ENCODE data around the gene TTC9B. TPM values are rescaled to one million over a fixed set of nuclear protein-coding genes. Genes with fewer than 3 reads are reported as not detected.

The TTC9B gene
- not detected for total RNA-seq
- long read RNA-seq, partial matches to known transcripts, result 0 of 1 reads
- long read RNA-seq, other reads (novel, unspliced or antisense), result 0 of 1 reads

DNA sequence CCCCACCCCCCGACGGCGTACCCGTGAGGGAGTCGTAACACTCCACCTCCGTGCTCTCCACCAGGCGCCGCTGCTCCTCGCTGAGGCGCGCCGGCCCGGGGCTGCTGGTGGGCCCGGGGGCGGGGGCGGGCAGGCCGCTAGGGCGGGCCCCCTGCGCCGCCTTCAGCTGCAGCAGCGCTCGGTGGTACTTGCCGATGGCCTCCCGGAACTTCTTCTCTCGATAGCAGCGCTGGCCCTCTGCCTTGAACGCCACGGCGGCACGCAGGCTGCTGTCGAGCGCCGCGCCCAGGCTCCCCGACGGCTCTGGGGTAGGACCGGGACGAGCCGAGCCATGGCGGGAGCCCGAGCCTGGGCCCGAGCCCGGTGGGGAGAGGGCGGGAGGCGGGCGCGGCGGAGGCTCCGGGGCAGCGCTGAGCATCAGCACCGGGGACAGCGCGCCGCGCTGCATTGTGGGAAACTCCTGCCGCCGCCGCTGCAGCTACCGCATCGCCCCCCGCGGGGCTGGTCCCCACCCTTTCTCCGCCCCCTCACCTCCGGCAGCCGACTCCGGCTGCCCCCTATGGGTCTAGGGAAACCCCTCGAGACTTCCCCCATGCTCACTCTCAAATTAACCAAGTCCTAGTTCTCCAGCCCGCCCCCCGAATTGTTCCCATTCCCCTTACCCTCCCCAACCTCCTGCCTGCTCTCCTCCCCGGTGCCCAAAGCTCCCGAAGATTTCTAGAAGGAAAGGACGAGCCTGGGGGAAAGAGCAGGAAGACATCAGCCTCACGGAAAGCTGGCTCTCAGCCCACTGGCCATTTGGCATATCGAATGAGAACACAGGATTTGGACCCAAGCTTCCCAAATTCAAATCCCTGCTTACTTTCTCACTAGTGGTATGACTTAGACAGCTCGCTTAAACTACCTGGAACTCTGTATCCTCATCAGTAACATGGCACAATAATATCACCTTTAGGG, at the start of gene TTC9B:
TSS of gene TTC9B (minus strand) at position 451 of the 957 bp plus-strand sequence. CDS start at position 448, 3 bp downstream.
- Histone ChIP-seq H3K27ac (no peak within 1 kb of the TSS), H3K27me3 (ENCODE audit: low read depth) (peaks cover 39% of the 10 kb centered on the region), H3K4me1 (peaks cover 17% of the 10 kb centered on the region), H3K9me3 (no peaks in the 10 kb centered on the region), H3K4me3 (peak within 1 kb of the TSS; percentile 8), H3K36me3 (no peaks in the 10 kb centered on the region)
- no peak for ATAC-seq
- no peak for TF ChIP-seq CTCF (IDR thresholded peaks at IDR 0.05)
- DNase-seq, result no peak
- intact Hi-C loops (cut with DNase I), result no loop called here

DNA sequence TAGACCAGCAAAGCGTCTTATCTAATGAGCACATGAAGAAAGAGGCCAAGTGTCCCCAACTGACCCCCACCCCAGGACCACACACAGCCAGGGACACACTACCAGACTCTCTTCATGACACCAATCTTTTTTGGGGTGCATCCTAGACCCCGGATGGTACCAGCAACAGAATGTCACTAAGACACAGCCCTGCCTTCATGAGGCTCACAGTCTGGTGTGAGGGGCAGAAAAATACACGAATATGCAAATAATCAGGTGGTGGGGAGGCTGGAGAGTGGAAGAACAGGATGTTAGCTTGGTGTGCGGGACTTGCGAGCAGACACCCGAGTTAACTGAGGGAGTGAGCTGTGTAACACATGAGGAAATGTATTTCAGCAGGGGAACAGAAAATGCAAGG, 49.4 kb upstream of the TTC9B start:
- peaks cover 14% of the 10 kb centered on the region for H3K4me1 ChIP-seq

GRCh38 chr19:40266912-40267600, 48.9 kb upstream of the TTC9B start:
- DNase-seq, result no peak

More for the DNA sequence above, 49.4 kb upstream of the TTC9B start:
- no peak for TF ChIP-seq CTCF (IDR thresholded peaks at IDR 0.05)
- Histone ChIP-seq H3K9me3 (no peaks in the 10 kb centered on the region), H3K4me3 (no peak overlapping the region), H3K27ac (no peak overlapping the region), H3K36me3 (peaks cover 28% of the 10 kb centered on the region), H3K27me3 (ENCODE audit: low read depth) (no peaks in the 10 kb centered on the region)
- intact Hi-C loops (cut with DNase I), result no loop called here
- no peak for DNase-seq
- no peak for ATAC-seq

GRCh38 chr19:40266119-40266518, 47.9 kb upstream of the TTC9B start:
- TF ChIP-seq CTCF (IDR thresholded peaks at IDR 0.05), result no peak
- Histone ChIP-seq H3K4me1 (peaks cover 14% of the 10 kb centered on the region), H3K4me3 (no peak overlapping the region), H3K9me3 (no peaks in the 10 kb centered on the region), H3K36me3 (peaks cover 30% of the 10 kb centered on the region), H3K27me3 (ENCODE audit: low read depth) (no peaks in the 10 kb centered on the region), H3K27ac (no peak overlapping the region)
- intact Hi-C loops (cut with DNase I), result no loop called here
- no peak for ATAC-seq
- DNase-seq, result peak; percentile 40

More at GRCh38 chr19:40266912-40267600, 48.9 kb upstream of the TTC9B start:
- Histone ChIP-seq H3K27ac (no peak overlapping the region), H3K9me3 (no peaks in the 10 kb centered on the region), H3K27me3 (ENCODE audit: low read depth) (no peaks in the 10 kb centered on the region), H3K36me3 (peaks cover 30% of the 10 kb centered on the region), H3K4me3 (no peak overlapping the region), H3K4me1 (peaks cover 14% of the 10 kb centered on the region)
- no peak for TF ChIP-seq CTCF (IDR thresholded peaks at IDR 0.05)
- intact Hi-C loops (cut with DNase I), result no loop called here
- peak; percentile 9 to 58 for ATAC-seq

DNA sequence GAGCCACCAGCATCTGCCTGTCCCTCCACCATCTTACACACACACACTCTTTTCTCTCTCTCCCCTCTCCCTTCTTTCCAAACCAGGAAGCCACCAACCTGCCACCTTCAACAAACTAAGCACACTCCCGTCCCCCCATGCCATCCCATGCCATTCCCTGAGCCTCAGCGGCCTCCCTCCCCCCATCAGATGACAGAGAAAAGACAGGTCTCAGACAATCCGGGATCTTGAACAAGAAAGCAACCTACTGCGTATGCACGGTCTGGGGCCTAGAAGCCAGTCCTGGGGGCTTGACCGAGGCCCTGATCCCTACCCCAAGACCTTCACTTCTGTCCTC, 47.5 kb upstream of the TTC9B start:
- intact Hi-C loops (cut with DNase I), result no loop called here
- no peaks in the 10 kb centered on the region for H3K27me3 ChIP-seq (ENCODE audit: low read depth)
- H3K36me3 ChIP-seq, result peaks cover 30% of the 10 kb centered on the region
- peaks cover 14% of the 10 kb centered on the region for H3K4me1 ChIP-seq
- TF ChIP-seq CTCF (IDR thresholded peaks at IDR 0.05), result no peak
- no peaks in the 10 kb centered on the region for H3K9me3 ChIP-seq
- no peak for ATAC-seq
- no peak overlapping the region for H3K4me3 ChIP-seq
- DNase-seq, result no peak
- no peak overlapping the region for H3K27ac ChIP-seq

Data from lower lobe of right lung (tissue), 2 donors.